Measurements from ENCODE around the gene SLC16A4. TPM values are rescaled to one million over a fixed set of nuclear protein-coding genes. Genes with fewer than 3 reads are reported as not detected.
"Not testable (repeated sequence)": the region's sequence is repeated elsewhere in the genome, so short reads cannot be mapped to it uniquely, and the experiment has no call there.

The SLC16A4 gene
- total RNA-seq, 1 donor from 2014 or later = 4.4 TPM

- Mint-ChIP-seq H3K9me3 (ENCODE audit: unreplicated experiment) (peaks cover 3% of the 10 kb centered on the region), H3K27me3 (ENCODE audit: unreplicated experiment) (no peaks in the 10 kb centered on the region), H3K27ac (ENCODE audit: unreplicated experiment) (no peak overlapping the region), H3K4me3 (ENCODE audit: unreplicated experiment) (no peak overlapping the region), H3K4me1 (ENCODE audit: low read depth, unreplicated experiment) (peaks cover 2% of the 10 kb centered on the region), H3K36me3 (ENCODE audit: unreplicated experiment) (no peaks in the 10 kb centered on the region)
- no peak for DNase-seq
- no peak for TF ChIP-seq CTCF (IDR thresholded peaks at IDR 0.05; ENCODE audit: partially characterized antibody, unreplicated experiment)
These were observed 18.5 kb upstream of the SLC16A4 start for GRCh38 chr1:110409316-110409715.

- TF ChIP-seq CTCF (IDR thresholded peaks at IDR 0.05; ENCODE audit: partially characterized antibody, unreplicated experiment) = no peak
- no peak for DNase-seq
- peaks cover 3% of the 10 kb centered on the region for H3K9me3 Mint-ChIP-seq (ENCODE audit: unreplicated experiment)
- H3K4me1 Mint-ChIP-seq (ENCODE audit: low read depth, unreplicated experiment) = peaks cover 2% of the 10 kb centered on the region
- H3K27ac Mint-ChIP-seq (ENCODE audit: unreplicated experiment) = no peak overlapping the region
- peak overlapping the region; percentile 99 for H3K4me3 Mint-ChIP-seq (ENCODE audit: unreplicated experiment)
- H3K27me3 Mint-ChIP-seq (ENCODE audit: unreplicated experiment) = no peaks in the 10 kb centered on the region
- no peaks in the 10 kb centered on the region for H3K36me3 Mint-ChIP-seq (ENCODE audit: unreplicated experiment)
These were observed 17.7 kb upstream of the SLC16A4 start for GRCh38 chr1:110408488-110408887.

DNA sequence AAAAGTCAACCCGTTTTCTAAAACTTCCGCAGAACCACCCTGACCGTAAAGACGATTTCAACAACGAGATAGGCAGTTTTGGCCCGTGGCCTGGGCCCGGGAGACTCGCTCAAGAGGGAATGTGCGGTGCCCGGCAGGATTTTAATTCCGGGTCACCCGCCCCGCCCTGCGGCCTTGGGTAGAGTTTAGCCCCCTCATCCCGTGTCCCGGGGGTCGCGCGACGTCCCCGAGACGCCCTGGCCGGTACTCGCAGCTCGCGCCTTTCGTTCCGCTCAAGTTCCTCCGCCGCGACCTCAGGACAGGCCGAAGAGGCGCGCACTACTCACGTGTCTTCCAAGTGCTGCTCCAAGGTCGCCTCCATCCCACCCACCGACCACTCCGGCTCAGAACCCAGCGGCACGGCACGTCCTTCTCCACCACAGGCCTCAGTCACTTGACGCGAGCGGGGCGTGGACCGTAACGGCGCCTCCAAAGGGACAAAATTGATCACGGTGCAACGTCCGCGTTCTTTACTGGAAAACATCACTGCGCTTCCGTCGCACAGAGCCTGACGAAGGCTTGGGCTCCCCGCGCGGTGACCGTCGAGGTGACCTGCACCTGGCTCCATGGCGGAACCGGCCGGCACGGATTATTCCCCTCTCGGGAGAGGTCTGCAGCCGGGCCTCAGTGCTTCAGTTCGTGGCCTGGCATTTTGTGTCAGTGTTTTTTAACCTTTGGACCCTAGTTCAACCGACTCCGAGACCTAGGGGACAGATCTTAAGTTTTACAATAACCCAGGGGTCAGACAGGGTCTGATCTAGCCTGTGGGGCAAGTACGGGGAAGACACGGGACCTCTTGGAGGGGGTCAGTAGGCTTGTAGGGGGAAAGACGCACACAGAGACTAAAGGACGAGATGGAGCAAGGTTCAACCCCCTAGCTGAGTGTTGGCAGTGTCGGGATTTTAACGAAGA lies 16.7 kb upstream of the SLC16A4 start, which contains the start of gene LAMTOR5:
TSS of gene LAMTOR5 (minus strand) at position 435 of the 951 bp plus-strand sequence. CDS start at position 361, 74 bp downstream.
- no peaks in the 10 kb centered on the region for H3K27me3 Mint-ChIP-seq (ENCODE audit: unreplicated experiment)
- peak within 1 kb of the TSS; percentile 99 for H3K4me3 Mint-ChIP-seq (ENCODE audit: unreplicated experiment)
- peaks cover 2% of the 10 kb centered on the region for H3K4me1 Mint-ChIP-seq (ENCODE audit: low read depth, unreplicated experiment)
- H3K27ac Mint-ChIP-seq (ENCODE audit: unreplicated experiment) = peak within 1 kb of the TSS; percentile 96
- H3K36me3 Mint-ChIP-seq (ENCODE audit: unreplicated experiment) = no peaks in the 10 kb centered on the region
- no peak for TF ChIP-seq CTCF (IDR thresholded peaks at IDR 0.05; ENCODE audit: partially characterized antibody, unreplicated experiment)
- peaks cover 3% of the 10 kb centered on the region for H3K9me3 Mint-ChIP-seq (ENCODE audit: unreplicated experiment)
- DNase-seq = peak; percentile 95

DNA sequence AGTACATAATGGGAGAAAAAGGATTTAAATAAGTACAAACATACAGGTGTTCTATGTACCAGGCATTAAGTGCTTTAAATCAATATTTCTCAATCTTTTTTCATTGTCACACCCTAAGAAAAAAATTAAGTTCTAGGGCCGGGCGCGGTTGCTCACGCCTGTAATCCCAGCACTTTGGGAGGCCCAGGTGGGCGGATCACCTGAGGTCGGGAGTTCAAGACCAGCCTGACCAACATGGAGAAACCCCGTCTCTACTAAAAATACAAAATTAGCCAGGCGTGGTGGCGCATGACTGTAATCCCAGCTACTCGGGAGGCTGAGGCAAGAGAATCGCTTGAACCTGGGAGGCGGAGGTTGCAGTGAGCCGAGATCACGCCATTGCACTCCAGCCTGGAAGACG lies 15.6 kb upstream of the SLC16A4 start:
- not testable (repeated sequence) for H3K4me1 Mint-ChIP-seq (ENCODE audit: low read depth, unreplicated experiment); DNase-seq; H3K9me3 Mint-ChIP-seq (ENCODE audit: unreplicated experiment); H3K27me3 Mint-ChIP-seq (ENCODE audit: unreplicated experiment); H3K36me3 Mint-ChIP-seq (ENCODE audit: unreplicated experiment)
- Mint-ChIP-seq H3K27ac (ENCODE audit: unreplicated experiment) (peak overlapping the region; percentile 96), H3K4me3 (ENCODE audit: unreplicated experiment) (peak overlapping the region; percentile 99)

GRCh38 chr1:110404401-110404800 lies 13.6 kb upstream of the SLC16A4 start:
- no peak for DNase-seq
- no peaks in the 10 kb centered on the region for H3K27me3 Mint-ChIP-seq (ENCODE audit: unreplicated experiment)
- no peak overlapping the region for H3K4me3 Mint-ChIP-seq (ENCODE audit: unreplicated experiment)
- TF ChIP-seq CTCF (IDR thresholded peaks at IDR 0.05; ENCODE audit: partially characterized antibody, unreplicated experiment) = no peak
- peaks cover 2% of the 10 kb centered on the region for H3K9me3 Mint-ChIP-seq (ENCODE audit: unreplicated experiment)
- H3K36me3 Mint-ChIP-seq (ENCODE audit: unreplicated experiment) = no peaks in the 10 kb centered on the region
- no peak overlapping the region for H3K27ac Mint-ChIP-seq (ENCODE audit: unreplicated experiment)
- H3K4me1 Mint-ChIP-seq (ENCODE audit: low read depth, unreplicated experiment) = peaks cover 2% of the 10 kb centered on the region

All from glutamatergic neuron (in vitro differentiated cells).